NCI-H526 (cell line): ENCODE results near the gene SPATA3.
A peak's percentile ranks its signal among the peaks of the same experiment; 100 is the strongest.
"Not testable (repeated sequence)": the region's sequence is repeated elsewhere in the genome, so short reads cannot be mapped to it uniquely, and the experiment has no call there.

Experiments
- DNase-seq, 2 experiments: peaks; one replicate each; lab custom pipeline; 2025; lab: John Stamatoyannopoulos, UW

SPATA3 gene

DNA sequence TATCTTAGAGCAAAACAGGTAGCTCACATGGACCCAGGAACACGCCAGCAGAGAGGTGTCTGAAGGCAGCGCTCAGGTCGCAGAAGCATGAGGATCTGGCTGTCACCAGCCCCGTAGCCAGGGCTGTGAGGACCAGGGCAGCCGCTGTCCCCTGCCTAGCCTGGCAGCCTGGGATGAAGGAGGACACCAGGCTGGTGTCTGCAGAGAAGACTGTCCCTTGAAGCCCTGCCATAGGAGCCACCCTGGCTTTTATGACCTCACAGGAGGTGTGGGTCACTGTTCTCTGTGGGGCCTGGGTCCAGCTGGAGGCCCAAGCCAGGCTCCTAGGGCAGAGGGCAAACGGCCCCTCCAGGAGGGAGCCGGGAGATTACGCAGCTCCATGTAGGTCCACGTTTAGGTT is at the start of gene SPATA3:
Gene SPATA3 (plus strand): TSS at position 301 of the 400 bp plus-strand sequence. CDS start 113 bp downstream, outside the sequence.
- DNase-seq: no peak

- no peak for DNase-seq
Observed at GRCh38 chr2:230946429-230947234, 49.3 kb upstream of the SPATA3 start.

DNA sequence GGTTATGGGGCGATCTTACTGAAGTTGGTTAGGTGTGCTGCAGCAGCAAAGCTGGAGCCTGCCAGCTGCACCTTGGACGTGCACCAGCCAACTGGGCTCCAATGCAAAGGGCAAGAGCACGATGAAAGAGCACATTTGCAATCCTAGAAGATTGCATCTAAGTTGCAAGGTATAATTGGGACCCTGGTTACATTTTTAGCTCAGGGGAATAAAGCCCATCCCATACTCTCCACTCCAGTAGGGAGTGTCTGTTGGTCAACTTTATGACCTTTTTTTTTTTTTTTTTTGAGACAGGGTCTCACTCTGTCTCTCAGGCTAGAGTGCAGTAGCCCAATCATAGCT is 48.7 kb upstream of the SPATA3 start:
- no peak for DNase-seq

- no peak for DNase-seq
Observed at GRCh38 chr2:230947908-230948365, 48.0 kb upstream of the SPATA3 start.

DNA sequence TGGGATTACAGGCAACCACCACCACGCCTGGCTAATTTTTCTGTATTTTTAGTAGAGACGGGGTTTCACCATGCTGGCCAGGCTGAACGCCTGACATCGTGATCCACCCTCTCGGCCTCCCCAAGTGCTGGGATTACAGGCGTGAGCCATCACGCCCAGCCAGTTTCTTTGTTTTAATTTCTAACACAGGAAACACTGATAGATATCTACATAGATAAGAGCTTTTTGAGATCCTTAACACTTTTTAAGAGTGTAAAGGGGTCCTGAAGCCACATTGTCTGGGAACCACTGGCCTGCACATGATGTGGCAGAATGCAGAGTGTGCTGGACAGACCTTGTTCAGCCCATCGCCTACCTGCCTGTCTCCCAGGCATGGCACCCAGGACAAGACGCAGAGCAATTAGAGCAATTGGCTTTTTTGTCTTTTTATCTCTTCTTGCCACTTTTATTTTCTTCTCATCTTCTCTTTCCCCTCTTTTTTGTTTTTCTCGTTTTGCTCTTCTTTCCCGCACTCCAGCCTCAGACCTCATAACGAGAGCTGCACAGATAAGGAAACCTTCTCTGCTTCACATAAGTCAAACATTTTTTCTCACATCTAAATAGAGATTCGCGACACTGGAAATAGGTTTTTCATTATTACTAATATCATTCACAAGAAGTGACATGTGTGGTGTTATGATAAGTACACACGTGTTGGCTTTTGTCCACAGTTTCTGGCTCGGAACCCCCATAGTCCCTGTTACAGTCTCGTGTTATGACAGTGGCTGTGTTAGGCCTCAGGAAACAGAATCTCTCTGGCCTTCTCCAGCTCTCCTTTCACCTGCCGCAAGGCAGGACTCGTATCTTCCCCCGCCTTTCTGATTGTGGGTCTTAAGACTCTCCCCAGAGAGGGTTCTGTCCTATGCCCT is 45.7 kb upstream of the SPATA3 start:
- DNase-seq: no peak

DNA sequence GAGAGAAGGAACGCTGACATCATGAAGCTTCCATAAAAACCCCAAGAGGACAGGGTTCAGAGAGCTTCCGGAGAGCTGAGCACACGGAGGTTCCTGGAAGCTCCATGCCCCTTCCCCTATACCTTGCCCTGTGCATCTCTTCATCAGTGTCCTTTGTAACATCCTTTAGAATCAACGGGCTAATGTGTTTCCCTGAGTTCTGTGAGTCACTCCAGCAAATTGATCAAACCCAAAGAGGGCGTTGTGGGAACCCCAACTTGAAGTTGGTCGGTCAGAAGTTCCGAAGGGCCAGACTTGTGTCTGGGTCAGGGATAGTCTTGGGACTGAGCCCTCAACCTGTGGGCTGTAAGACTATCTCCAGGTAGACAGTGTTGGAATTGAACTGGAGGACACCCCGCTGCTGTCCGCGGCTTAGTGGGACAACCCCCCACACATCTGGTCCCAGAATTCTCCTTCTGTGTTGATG is 45.0 kb upstream of the SPATA3 start:
- no peak for DNase-seq

DNA sequence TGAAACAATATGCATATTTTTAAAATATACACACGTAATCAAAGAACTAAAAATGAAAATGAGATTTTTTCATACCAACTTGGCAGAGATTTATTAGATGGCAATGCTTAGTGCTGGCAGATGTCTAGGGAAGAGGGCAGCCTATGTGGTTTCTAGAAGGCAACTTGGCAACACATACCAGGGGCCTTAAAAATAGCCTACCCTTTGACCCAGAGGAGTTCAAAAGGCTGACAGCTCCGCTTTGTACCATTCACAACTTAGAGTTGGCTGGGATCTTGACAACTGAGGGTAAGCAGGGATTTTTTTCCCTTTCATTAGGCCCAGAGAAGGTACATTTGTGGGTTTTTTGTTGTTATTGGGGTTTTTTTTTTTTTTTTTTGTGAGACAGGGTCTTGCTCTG is 44.5 kb upstream of the SPATA3 start:
- DNase-seq: no peak

DNA sequence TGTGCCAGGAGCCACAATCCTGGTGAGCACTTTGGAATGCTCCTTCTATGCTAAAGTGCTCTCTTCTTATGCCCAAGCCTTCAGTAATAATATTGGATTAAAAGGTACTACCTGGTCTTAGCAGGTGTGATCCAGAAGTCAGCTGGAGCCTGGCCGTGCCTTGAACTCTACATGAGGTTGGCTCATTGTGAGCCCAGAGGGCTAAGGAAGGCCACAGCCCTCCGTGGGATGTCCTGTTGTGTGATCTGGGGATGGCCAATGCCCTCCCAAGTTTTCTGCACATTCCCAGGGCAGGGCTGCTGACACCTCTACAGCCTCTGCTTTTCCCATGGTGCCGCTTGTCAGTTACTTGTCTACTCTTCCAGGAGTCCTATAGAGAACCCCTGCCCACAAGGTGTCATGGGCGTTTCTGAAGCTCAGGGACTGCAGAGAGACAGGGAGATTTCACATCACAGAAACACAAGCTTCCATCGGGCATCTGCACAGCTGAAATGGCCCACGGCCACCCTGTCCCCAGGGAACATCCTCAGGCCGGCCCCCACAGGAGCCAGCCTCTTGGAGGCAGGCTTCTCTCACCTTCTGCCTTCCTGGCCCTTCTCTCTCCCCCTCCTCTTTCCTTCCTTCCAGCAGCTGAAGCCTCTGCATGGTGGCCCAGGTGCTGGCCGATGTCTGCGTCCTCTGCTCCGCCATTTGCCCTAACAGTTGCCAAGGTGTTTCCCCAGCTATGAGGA is 43.5 kb upstream of the SPATA3 start:
- no peak for DNase-seq

DNA sequence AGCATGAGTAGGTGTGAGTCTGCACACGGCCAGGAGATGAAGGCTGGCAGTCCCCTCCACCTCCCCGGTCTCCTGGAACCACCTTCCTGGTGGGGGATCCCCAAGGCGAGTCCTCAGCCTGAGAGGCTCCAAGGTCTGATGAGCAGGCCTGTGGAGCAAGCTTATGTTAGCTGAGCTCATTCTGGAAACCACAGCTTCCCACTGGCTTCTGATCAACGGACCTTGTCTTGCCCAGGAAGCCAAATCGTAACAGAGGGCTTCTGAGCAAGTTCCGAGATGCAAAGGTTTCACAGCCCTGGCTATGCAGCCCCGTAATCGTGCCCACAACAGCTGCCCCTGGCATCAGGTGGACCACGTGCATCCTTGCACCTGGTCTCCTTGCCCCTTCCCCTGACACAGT is 42.1 kb upstream of the SPATA3 start:
- no peak for DNase-seq

- DNase-seq: no peak
Observed at GRCh38 chr2:230954746-230955145, 41.2 kb upstream of the SPATA3 start.

DNA sequence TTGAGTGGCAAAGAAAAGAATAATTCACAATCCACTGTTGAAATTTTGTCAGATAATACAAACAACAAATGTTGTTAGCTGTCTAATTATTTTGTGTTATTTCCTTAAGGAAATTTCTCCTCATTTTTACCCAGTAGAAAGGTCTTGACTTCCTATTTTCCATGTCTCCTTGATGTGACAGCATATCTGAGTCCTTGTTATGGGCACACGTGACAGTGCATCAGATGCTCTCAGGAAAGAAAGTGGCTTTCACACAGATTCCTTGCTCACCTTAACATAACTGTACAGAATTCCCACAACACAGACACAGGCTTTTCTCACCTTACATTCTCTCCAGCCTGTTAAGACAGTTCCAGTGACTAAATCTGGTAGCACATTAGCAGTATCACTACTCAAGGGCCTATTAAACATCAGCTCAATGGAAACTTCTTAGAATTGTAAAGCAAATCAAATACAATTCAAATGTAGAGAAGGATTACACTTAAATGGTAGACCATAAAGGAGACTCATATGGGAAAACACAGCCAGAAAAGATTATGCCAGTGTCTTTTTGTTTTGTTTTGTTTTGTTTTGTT is 40.7 kb upstream of the SPATA3 start:
- DNase-seq: no peak

GRCh38 chr2:230956827-230957755 is 38.8 kb upstream of the SPATA3 start:
- peak in 1 of 2 experiments; percentile 41 for DNase-seq

DNA sequence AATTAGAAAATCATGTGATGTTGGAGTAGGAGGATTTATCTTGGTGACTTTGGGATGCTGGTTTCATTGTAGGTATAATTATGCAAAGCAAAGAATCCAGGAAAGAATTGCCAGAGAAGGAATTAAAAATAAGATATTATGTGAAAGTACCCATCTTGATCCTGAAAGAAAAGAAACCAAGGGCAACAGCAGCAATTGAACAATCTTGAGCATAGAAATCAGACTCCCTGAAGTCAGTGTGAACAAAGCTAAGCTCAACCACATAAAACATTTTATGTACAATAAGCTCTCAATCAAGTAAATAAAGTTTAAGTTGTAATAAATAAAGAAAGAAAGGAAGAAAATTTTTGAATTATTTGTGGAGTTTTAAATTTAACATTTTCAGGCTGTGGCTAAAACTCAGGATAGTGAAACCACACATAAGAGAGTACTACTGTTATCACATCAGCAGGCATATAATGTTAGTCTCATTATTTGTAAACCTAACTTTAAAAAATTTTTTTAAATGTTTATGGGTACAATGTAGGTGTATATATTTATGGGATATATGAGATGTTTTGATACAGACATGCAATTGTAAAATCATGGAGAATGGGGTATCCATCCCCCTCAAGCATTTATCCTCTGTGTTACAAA is 38.0 kb upstream of the SPATA3 start:
- no peak for DNase-seq

- no peak for DNase-seq
Observed at GRCh38 chr2:230958820-230959756, 36.8 kb upstream of the SPATA3 start.

DNA sequence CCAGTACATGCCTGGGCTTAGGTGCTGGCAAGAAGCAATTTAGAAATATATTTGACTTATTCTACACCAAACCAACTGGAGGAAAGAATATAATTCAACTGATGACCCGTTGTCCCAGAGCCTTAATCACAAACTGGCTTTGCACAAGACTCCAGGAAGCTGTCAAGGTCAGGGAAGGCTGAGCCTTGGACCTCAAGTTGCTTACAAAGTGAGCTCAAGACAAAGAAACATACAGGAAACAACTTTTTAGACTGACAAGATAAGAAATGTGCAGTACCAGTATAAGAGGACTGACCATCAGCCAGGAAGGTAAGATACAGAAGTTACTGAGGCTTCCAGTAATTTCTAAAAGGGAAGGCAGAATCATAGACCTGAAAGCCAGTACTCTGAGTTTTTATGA is 35.9 kb upstream of the SPATA3 start:
- no peak for DNase-seq

DNA sequence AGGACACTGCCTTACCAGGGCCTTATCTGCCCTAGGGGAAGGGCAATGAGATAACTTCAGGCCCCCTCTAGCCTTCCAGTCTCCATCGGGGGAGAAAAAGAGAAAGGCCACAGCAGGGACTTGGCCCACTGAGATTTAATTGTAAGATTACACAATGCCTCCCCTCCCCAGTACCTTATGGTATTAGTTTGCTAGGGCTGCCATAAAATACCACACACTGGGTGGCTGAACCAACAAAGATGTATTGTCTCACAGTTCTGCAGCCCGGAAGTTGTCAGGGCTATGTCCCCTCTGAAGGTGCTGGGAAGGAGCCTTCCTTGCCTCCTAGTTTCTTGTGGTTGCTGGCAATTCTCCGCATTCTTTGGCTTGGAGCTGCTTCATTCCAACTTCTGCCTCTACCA is 34.8 kb upstream of the SPATA3 start:
- DNase-seq: no peak

DNA sequence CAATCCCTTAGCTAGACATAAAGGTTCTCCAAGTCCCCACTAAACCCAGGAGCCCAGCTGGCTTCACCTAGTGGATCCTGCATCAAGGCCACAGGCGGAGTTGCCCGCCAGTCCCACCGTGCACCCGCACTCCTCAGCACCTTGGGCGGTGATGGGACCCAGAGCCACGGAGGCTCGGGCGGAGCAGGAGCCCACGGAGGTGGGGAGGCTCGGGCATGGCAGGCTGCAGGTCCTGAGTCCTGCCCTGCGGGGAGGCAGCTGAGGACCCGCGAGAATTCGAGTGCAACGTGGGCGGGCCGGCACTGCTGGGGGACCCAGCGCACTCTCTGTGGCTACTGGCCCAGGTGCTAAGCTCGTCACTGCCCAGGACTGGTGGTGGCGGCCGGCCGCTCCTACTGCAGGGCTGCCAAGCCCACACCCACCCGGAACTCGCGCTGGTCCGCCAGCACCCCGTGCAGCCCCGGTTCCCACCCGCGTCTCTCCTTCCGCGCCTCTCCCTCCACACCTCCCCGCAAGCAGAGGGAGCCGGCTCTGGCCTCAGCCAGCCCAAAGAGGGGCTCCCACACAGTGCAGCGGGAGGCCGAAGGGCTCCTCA is 31.7 kb upstream of the SPATA3 start:
- DNase-seq: no peak

GRCh38 chr2:230967113-230967512 is 28.8 kb upstream of the SPATA3 start:
- no peak for DNase-seq

DNA sequence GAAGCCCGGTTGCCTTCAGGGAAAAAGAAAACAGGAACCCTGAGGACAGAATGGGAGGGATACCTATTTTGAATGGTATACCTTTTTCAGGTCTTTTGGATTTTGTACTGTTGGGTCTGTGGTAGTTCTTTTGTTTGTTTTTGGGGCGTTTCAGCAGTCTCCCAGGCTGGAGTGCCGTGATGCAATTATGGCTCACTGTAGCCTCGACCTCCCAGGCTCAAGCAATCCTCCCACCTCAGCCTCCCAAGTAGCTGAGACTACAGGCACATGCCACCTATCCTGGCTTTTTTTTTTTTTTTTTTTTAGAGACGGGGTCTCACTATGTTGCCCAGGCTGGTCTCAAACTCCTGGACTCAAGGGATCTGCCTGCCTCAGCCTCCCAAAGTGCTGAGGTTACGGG is 27.6 kb upstream of the SPATA3 start:
- DNase-seq: not testable (repeated sequence)
